ENCODE results near the gene RFC2.

Gene RFC2

DNA sequence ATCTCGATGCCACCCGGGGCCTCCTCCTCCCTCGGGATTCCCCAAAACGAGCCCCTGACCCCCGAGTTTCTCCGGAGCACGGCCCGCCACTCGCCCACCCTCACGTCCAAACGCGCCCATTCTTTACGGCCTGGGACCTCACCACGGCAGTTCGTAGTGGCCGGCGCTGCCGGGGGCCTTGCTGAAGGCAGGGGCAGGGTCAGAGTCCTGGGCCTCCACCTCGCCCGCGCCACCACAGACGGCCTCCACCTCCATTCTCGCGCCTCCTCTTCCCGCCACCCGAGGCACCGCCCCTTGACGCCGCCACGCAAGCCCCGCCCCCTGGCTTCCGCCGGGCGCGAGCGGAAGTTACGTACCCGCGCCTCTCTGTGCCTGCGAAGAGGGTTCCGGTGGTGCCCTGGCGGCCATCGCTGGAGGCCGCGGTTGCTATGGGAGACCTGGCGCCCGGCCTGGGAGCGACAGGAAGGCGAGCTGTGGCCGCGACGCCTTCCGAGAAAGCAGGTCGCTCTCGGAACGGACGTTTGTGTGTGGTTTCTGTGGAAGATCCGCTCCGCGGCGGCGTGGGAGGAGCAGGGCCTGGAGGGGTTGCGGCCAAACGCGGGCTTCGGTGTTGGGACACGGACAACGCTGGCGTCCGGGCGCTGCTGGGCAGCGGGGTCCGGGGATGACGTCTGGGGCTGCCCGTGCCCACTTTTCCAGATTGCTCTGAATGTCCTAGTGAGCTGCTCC lies at the start of gene RFC2:
Gene RFC2, minus strand, starts transcription at position 271 of the 729 bp plus-strand sequence. Its CDS starts 16 bp downstream, at position 255.
- DNase-seq, result peak; percentile 98

DNA sequence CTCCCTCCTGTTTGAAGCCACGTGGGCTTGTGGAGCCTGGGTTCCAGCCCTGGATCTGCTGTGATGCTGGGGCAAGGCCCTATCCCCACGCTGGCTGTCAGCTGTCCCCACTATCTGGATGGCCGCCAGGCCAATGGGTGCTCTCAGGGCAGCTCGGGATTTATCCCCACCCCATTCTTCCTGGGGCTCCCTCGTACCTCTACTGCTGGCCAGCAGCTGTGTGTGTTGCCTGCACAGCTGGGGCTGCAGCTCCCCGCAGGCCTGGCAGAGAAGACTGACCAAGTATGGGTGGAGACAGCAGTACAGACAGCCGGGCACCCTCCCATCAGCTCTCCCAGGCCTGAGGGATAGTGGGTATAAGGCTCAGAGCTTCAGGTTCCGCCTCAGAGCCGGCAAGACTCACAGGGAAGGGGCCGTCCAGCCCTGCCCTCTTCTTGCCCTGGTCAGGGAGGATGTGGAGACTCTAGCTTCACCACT lies 48.6 kb upstream of the RFC2 start:
- DNase-seq, result no peak

DNA sequence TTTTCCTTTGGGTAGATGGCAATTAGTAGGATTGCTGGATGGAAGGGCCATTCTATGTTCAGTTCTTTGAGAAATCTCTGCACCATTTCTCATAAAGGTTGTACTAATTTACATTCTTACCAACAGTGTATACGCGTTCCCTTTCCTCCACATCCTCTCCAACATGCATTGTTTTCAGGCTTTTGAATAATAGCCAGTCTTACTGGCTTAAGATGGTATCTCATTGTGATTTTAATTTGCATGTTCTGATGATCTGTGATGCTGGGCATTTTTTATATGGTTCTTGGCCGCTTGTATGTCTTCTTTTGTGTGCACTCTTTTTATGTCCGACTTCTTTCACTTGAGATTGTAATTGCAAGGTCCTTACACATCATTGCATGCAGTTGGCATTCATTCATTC lies 46.7 kb upstream of the RFC2 start:
- no peak for DNase-seq

DNA sequence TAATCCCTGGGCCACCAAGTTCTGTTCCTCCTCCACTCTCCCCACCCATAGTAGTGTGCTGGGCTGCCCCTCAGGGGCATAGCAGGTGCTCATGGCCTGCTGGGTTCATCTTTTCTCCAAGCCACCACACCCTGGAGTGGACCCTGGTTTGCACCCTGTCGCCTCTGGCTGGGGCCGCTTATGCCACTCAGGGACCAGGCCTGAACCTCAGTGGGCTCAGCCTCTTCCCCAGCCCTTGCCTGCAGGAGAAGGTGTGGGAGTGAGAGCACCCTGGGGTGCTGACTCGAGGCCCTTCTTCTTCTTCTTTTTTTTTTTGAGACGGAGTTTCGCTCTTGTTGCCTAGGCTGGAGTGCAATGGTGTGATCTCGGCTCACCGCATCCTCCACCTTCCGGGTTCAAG lies 45.2 kb upstream of the RFC2 start:
- no peak for DNase-seq

DNA sequence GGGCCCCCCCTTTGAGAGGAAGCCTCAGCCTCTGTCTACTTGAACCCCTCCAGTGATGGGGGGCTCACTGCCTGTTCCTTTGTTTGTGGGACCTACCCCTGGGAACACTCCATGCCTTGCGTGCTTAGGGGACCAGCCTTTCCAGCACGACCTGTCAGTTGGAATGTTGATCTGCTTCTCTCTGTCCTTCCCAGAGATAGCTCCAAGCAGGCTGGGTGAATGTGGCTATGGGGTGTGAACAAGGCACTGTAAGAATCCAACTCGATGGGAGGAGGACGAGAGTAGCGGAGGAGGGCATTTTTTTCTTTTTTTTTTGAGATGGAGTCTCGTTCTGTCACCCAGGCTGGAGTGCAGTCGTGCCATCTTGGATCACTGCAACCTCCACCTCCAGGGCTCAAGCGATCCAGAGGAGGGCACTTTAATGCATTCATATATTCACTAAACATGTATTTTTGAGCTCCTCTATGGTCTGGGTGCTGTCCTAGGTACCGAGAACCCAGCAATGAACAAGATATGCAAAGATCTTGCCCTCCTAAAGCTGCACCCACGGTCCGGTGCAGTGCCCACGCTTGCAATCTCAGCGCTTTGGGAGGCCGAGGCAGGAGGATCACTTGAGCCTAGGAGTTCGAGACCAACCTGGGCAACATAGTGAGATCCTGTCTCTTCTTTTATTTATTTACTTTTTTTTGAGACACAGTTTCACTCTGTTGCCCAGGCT lies 43.5 kb upstream of the RFC2 start:
- DNase-seq, result no peak

DNA sequence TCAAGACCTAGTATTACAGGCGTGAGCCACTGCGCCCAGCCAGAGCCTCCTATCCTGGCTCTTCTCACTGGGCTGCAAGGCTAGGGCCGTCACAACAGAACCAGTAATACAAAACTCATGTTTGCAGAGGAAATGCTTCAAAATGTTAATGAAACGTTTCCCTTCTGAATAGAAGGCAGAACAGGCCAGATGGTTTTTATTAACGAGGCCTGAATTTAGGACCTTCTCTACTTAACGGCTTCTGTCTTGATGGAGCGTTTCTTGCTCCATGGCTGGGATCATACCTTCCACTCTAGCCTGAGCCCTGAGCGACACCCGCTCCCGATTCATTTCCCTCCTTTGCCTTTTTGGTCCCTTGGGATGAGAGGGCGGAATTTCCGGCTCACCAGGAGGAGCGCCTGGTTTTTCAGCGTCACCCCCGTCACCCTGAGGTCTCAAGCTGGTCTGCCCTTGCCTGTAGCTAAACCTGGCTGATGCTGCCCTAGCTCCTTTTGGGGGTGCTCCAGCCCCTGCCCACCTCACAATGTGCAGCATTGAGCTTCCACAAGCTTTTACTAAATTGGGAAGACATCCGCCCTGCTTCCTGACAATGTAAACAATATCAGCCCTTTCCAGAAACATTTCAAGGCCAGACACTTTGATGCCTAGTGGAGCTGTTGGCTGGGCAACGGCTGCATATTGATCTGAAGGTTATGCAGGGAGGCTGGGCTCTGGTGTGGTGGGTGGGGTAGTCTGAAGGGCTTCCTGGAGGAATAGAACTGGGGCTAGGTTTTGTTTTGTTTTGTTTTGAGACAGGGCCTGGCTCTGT lies 40.2 kb upstream of the RFC2 start:
- no peak for DNase-seq

DNA sequence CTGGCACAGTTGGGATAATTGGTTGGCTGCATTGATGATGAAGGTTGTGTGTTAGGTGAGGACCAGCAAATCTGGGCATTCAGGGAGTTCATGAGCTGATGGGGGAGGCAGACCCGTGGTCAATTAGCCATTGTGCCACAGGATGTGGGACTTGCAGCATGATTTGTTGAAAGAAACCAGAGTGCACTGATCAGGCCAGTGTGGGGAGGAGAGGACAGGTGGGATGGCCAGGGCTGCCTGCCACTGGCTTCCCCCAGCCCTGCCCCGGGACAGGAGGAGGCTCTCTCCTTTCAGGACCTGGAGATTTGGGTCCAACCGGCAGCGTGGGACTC lies 39.3 kb upstream of the RFC2 start:
- DNase-seq, result no peak

DNA sequence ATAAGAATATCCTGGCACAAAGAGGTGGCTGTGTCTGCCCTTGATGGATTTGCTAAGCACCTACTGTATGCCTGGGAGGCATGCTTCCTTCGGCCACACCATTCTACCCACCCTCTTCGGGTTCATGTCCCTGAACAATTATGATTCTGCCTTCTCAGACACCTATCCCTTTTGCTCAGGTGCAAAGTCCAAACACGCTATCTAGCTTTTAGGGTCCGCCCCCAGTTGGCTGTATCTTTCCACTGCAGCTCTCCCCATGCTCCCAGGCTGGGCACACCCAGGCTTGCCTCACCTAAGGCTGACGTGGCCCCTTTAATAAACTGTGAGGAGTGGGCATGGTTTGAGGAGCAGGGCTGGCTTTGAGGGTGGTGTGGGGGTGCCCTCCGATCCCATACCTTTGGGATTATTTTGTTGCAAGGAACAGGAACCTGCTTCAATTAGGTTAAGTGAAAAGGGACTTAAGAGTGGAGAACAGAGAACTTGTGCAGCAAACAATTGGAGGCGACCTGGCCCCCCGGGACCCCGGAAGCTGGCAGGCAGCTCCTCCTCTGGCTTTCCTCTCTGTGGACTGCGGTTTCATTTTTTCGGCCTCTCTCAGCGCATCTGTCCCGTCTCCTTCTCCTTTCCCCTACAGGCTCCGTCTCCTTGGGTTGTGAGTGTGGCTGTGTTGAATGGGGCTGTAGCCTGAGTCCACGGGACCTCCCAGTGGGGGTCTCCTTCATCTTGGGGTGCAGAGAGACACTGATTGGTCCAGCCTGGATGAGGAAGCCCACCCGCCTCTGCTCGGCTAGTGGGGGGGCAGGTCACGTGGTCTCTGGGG lies 38.8 kb upstream of the RFC2 start:
- DNase-seq, result no peak

DNA sequence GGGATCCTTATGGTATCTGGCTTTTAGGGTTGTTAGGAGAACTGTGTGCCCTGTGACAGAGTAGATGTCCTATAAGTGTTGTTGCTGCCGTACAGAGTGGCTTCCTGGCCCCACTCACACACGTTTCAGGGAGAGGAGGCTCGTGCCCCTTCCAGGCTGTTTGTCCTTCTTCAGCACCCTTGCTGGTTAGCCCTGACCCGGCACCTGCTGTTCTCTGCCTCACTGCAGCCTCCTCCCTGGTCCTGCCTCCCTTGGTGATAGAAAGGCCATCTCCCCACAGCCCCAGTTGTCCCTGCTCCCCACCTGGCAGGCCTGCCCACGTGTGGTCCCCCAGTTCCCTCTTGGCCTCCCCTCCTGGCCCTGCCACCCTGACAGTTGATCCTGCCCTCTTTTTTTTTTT lies 37.3 kb upstream of the RFC2 start:
- no peak for DNase-seq

DNA sequence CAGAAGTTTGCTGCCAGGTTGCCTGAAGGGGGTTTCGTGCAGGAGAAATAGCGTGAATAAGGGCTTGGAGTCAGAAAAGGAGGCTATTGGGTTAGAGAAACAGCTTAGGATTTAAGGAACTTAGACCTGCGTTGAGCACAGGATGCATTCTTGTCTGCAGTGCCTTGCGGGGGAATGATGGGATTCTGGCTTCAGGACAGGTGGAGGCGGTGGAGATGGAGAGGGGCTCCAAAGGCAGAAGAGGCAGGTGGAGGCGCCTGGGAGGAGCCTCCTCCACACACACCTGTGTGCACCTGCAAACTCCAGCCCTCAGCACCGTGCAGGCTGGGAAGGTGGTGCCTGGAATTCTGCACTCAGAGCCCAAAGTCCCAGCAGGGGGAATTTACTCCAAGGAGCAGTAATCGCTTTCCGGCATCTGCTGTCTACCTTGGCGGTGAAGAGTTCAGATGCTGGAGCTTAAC lies 36.8 kb upstream of the RFC2 start:
- no peak for DNase-seq

DNA sequence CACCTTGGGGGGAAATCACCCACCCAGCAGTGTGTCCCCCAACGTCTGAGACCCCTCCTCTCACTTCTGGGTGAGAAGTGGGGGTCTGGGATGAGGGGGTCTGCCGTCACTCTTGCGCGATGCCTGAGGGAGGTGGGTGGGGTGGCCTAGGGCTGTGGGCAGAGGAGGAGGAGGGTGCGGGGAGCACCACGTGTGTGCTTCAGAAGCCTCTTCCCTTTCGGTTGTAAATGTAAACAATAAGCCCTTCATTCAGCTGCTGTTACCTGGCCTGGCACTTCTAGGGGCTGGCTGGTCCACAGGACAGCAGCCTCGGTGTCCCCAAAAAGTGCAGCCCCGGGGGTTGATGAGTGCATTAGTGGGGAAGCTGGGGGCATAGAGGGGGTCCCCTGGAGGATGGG lies 36.4 kb upstream of the RFC2 start:
- DNase-seq, result no peak

DNA sequence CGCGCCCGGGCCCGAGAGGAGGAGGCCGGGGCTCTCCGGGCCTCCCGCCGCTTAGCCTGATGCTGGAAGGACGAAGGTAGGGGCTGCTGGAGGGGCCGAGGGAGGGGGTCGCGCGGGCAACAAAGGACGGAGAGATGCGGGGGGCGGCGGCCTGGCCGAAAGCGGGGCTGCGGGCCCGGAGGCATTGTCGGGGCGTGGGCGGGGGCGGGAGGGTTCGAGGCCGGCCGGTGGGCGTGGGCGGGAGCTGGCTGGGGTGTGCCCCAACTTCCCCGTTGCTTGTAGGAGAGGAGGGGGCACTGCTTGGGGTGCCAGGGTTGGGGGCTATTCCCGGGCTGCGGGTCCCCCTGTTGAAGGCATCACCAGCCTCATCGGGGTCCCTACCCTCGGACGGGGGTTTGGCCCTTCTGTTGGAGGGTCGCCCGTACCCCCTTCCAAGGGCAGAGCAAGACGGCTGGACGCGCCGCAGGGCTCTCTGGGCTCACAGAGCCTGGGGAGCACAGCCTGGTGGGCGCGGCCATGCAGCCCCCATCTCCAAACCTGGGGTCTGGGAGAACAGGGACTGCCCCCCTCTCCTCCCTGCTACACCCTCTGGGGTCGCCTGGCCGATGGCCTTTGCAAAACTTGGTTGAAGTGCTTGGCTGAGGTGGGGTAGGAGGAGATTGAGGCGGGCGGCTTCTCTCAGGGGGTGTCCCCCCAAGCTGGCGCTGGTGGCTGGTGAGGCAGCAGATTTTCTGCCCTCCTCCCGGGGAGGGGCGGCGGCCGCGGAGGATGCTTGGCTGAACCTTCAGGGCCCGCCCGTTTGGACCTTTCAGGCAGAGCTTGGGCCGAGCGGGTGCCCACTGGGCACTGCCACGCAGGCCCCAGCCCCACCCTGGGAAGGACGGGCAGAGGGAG lies 35.7 kb upstream of the RFC2 start:
- no peak for DNase-seq

DNA sequence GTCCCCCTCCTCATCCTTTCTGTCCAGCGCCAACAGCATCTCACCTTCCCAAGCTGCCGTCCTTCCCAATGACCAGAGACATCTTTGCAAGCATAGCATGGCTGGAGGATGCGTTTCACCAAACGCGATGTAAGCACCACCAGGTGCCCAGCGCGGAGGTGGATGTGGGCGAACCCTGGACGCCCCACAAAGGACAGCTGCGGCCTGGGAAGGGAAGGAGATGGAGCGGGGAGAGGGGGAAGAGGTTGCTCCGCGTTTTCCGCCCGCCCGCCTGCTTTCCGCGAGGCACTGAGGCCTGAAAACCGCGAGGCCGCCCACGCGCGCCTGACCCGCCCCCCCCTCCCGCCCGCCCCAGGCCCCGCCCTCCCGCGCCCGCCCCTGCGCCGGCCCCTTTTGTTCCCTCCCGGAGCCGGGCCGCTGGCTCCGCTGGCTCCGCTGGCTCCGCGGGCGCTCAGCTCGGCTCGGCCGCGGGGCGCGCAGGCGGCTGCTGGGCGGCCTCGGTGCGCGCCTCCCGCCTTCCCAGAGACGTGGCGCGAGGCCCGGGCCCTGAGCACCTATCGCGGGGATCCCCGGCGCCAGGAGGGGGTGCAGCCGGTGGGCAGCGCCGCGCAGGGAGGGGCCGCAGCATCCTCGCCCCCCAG lies 34.9 kb upstream of the RFC2 start, which contains the start of gene CLIP2:
Gene CLIP2, plus strand, starts transcription at position 390 of the 641 bp plus-strand sequence. CDS start 28,140 bp downstream, outside the sequence.
- peak; percentile 75 for DNase-seq

DNA sequence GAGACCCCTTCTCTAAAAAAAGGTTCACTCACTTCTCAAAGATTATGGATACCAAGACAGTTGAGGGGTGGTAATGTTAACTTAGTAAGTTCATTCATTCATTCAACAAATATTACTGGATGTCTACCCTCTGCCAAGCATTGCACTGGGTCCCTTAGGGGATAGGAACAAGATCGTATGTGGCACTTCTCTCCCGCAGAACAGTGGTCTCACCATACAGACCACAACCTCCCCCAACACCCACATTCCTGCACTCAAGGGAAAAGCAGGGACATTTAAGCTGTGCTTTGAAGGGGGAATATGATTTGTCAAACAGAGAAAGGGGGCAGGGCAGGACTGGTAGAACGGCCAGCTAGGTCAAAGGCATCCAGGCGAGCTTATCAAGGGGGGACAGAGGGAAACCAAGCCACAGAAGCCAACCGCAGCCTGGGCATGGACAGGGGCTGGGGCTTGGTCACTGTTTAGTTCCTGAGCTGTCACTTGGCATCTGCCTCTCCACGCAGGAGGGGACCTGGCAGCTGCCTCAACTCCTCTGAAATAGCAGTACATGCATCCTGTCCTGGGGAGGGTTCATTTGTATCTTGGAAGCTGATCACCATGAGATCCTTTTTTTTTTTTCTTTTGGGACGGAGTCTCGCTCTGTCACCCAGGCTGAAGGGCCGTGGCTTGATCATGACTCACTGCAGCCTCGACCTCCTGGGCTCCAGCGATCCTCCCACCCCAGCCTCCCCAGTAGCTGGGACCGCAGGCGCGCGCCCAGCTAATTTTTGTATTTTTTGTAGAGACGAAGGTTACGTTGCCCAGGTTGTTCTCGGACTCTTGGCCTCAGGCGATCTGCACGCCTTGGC lies 34.1 kb upstream of the RFC2 start:
- no peak for DNase-seq

DNA sequence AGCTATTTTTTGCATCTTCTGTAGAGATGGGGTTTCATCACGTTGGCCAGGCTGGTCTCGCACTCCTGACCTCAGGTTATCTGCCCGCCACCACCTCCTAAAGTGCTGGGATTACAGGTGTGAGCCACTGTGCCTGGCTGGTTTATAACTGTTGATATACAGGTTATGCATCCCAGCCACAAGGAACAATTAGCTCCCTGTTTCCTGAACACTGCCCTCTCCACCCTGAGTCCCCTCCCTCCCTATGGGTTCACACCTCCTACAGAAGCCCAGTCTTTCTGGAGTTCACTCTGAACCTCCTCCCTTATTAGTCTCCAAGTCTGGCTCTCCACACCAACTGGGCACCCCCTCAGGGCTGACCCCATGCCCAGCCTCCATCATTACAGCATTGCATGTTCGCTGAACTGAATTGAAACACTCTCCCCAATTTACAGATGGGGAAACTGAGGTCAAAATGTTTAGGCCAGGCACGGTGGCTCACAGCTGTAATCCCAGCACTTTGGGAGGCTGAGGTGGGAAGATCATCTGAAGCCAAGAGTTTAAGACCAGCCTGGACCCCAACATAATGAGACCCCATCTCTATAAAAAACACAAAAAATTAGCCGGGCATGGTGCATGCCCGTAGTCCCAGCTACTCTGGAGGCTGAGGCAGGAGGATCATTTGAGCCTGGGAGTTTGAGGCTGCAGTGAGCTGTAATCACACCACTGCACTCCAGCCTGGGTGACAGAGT lies 33.3 kb upstream of the RFC2 start:
- no peak for DNase-seq

DNA sequence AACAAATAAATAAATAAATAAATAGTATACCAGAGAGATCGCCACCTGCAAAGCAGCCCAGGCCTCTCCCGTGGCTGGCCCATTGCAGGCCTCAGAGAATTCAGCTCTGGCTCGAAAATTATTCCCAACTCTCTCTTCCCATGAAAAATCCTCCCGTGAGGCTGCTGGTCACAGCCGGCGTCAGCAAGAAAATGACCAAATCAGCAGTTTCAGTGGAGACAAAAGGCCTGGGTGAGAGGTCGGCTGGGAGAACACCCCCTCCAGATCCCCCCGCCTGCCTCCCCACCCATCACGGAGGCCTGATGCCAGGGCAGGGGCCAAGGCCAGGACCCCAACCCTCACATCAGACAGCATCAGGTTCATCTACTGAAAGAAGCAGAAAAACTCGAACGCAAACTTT lies 31.9 kb upstream of the RFC2 start:
- DNase-seq, result no peak

DNA sequence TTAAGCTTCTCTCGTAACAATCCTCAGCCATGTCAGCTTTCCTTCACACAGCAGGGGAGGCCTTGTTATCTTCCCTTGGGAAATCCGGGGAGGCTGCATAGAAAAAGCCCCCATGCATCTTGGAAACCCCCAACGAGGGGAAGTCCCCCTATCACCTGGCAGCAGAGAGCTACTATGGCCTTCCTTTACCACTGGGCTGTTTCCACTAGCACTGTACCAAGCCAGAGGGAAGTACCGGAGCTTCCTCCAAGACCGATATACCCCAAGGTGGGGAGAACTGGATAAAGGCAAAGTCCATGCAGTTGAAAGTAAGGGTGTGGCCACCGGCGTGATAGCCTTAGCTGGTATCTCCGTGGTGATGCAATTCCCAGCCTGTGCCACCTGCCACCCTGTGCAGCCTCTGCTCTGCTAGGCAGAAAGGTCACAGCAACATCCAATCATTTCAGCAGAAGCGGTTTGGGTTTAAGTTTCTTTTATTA lies 30.6 kb upstream of the RFC2 start:
- DNase-seq, result no peak

DNA sequence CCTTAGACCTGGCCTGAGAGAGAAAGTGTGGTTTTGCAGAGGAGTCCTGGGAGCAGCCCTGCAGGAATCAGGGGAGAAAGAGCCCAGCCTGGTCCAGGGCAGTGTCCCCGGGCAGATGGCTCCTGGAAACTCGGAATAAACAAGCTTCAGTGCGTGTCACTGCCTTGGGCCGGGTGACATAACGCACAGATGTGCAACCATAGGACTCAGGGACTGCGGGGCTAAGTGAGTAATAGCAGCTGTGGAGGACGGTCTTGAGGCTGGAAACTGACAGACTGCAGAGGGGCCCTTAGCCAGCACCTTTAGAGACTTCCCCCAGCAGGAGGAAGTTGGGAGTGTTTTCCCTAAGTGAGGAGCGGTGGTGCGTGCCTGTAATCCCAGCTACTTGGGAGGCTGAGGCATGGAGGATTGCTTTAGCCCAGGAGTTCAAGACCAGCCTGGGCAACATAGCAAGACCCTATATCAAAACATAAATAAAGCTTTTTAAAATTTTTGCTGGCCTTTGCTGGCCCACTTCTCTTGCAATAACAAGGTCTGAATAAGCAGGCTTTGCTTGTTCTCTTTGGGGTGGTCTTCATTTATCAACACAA lies 29.8 kb upstream of the RFC2 start:
- DNase-seq, result no peak
